ENCODE data around the gene FRMD1. TPM values are rescaled to one million over a fixed set of nuclear protein-coding genes. Genes with fewer than 3 reads are reported as not detected.
A peak's percentile ranks its signal among the peaks of the same experiment; 100 is the strongest.

Gene FRMD1
- total and polyA plus RNA-seq, 3 experiments from 2014 or later: not detected

GRCh38 chr6:168099201-168100010 is 20.4 kb upstream of the FRMD1 start:
- no peaks in the 10 kb centered on the region for H3K36me3 Mint-ChIP-seq
- Histone ChIP-seq H3K4me1 (ENCODE audit: insufficient read depth, low read length) (no peaks in the 10 kb centered on the region), H3K4me3 (ENCODE audit: low read length) (no peak overlapping the region), H3K27ac (ENCODE audit: low read depth, low read length) (no peak overlapping the region), H3K9me3 (ENCODE audit: low read length) (no peaks in the 10 kb centered on the region), H3K27me3 (ENCODE audit: insufficient read depth, low read length, poor library complexity, severe bottlenecking) (no peaks in the 10 kb centered on the region), H3K36me3 (ENCODE audit: insufficient read depth, low read length) (no peaks in the 10 kb centered on the region)
- H3K27ac Mint-ChIP-seq: no peak overlapping the region
- CTCF ChIA-PET: no interaction called here
- POLR2A ChIA-PET: no interaction called here
- H3K27me3 Mint-ChIP-seq: peaks cover 16 to 33% of the 10 kb centered on the region in 2 donors
- H3K9me3 Mint-ChIP-seq: peaks cover 0 to 2% (median 0%) of the 10 kb centered on the region in 5 donors
- peak in 1 of 5 donors; percentile 26 for DNase-seq
- H3K4me1 Mint-ChIP-seq: no peaks in the 10 kb centered on the region
- no peak overlapping the region for H3K4me3 Mint-ChIP-seq

GRCh38 chr6:168098431-168098861 is 19.4 kb upstream of the FRMD1 start:
- H3K4me3 ChIP-seq (ENCODE audit: low read length): no peak overlapping the region
- Mint-ChIP-seq H3K4me1 (no peaks in the 10 kb centered on the region), H3K4me3 (no peak overlapping the region), H3K27me3 (peaks cover 14 to 29% of the 10 kb centered on the region in 2 donors), H3K27ac (no peak overlapping the region), H3K9me3 (no peaks in the 10 kb centered on the region), H3K36me3 (no peaks in the 10 kb centered on the region)
- H3K9me3 ChIP-seq (ENCODE audit: low read length): no peaks in the 10 kb centered on the region
- no peaks in the 10 kb centered on the region for H3K27me3 ChIP-seq (ENCODE audit: insufficient read depth, low read length, poor library complexity, severe bottlenecking)
- peak in 1 of 5 donors; percentile 25 for DNase-seq
- ChIA-PET CTCF (no interaction called here), POLR2A (no interaction called here)
- no peaks in the 10 kb centered on the region for H3K4me1 ChIP-seq (ENCODE audit: insufficient read depth, low read length)
- H3K36me3 ChIP-seq (ENCODE audit: insufficient read depth, low read length): no peaks in the 10 kb centered on the region
- H3K27ac ChIP-seq (ENCODE audit: low read depth, low read length): no peak overlapping the region

DNA sequence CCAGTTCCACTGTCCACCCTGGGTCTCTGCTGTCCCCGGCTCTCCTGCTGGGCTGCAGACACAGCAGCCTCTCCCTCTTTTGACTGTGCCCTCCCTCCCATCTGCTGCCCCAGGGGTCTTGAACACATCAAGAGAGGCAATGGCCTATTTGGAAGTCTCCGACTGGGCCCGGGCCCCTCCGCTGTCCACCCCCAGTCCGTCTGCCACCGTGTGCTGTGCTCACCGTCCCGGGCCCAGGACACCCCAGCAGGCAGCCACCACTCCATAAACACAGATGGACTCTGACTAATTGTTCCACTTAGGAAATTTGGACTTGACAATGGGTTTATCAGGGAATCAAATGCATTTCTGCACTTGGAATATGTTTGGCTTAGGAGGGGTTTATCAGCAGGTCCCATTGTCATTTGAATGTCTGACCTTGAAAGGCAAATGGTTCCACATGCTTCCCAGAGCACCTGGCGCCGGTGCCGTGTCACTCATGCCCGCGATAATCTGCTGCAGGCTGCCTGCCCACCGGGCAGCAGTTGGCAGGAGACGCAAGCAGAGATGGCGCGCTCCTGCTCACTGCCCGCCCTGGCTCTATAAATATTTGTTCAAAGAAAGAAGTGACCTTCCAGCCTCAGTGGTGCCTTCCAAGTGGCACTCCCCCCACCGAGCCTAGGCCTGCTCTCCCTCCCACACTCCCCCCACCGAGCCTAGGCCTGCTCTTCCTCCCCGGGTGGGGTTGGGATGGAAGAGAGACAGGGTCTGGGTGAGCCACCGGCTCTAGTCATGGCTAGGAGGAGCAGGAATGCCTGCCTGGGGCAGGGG is 18.8 kb upstream of the FRMD1 start:
- no peaks in the 10 kb centered on the region for H3K36me3 ChIP-seq (ENCODE audit: insufficient read depth, low read length)
- DNase-seq: peak in 1 of 5 donors; percentile 43
- Mint-ChIP-seq H3K36me3 (no peaks in the 10 kb centered on the region), H3K4me3 (no peak overlapping the region), H3K9me3 (peaks cover 0 to 2% (median 0%) of the 10 kb centered on the region in 5 donors), H3K27ac (no peak overlapping the region), H3K27me3 (peaks cover 9 to 25% of the 10 kb centered on the region in 2 donors), H3K4me1 (no peaks in the 10 kb centered on the region)
- POLR2A ChIA-PET: no interaction called here
- no peaks in the 10 kb centered on the region for H3K27me3 ChIP-seq (ENCODE audit: insufficient read depth, low read length, poor library complexity, severe bottlenecking)
- H3K9me3 ChIP-seq (ENCODE audit: low read length): no peaks in the 10 kb centered on the region
- CTCF ChIA-PET: no interaction called here
- H3K4me1 ChIP-seq (ENCODE audit: insufficient read depth, low read length): no peaks in the 10 kb centered on the region
- no peak overlapping the region for H3K27ac ChIP-seq (ENCODE audit: low read depth, low read length)
- H3K4me3 ChIP-seq (ENCODE audit: low read length): no peak overlapping the region

DNA sequence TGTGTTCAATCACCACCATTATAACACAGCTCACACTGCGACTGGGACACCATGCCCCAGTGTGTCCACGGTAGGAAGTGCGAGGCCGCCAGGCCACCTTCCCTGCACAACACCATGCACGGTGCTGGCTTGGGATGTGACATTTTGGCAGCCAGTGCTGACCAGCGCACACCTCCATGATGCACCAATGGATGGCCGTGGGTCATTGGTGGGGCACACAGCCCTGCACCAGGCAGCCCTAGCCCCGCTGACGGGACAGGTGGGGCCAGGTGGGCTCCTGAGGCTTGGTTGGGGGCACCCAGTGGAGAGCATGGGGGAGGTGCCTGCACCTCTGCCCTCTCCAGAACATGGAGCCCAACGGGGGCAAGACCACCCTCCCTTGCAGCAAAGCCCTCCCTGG is 18.2 kb upstream of the FRMD1 start:
- DNase-seq: peak in 1 of 5 donors; percentile 44
- Mint-ChIP-seq H3K9me3 (peaks cover 0 to 4% (median 0%) of the 10 kb centered on the region in 5 donors), H3K27ac (no peak overlapping the region), H3K36me3 (no peaks in the 10 kb centered on the region), H3K4me3 (no peak overlapping the region), H3K27me3 (peaks cover 6 to 19% of the 10 kb centered on the region in 2 donors), H3K4me1 (no peaks in the 10 kb centered on the region)
- CTCF ChIA-PET: no interaction called here
- H3K27me3 ChIP-seq (ENCODE audit: insufficient read depth, low read length, poor library complexity, severe bottlenecking): no peaks in the 10 kb centered on the region
- H3K4me3 ChIP-seq (ENCODE audit: low read length): no peak overlapping the region
- no peaks in the 10 kb centered on the region for H3K9me3 ChIP-seq (ENCODE audit: low read length)
- no peak overlapping the region for H3K27ac ChIP-seq (ENCODE audit: low read depth, low read length)
- no peaks in the 10 kb centered on the region for H3K4me1 ChIP-seq (ENCODE audit: insufficient read depth, low read length)
- POLR2A ChIA-PET: no interaction called here
- no peaks in the 10 kb centered on the region for H3K36me3 ChIP-seq (ENCODE audit: insufficient read depth, low read length)

- no peak overlapping the region for H3K4me3 Mint-ChIP-seq
- H3K9me3 ChIP-seq (ENCODE audit: low read length): no peaks in the 10 kb centered on the region
- no peak overlapping the region for H3K4me3 ChIP-seq (ENCODE audit: low read length)
- H3K27me3 ChIP-seq (ENCODE audit: insufficient read depth, low read length, poor library complexity, severe bottlenecking): no peaks in the 10 kb centered on the region
- H3K9me3 Mint-ChIP-seq: peaks cover 0 to 6% (median 0%) of the 10 kb centered on the region in 5 donors
- H3K27me3 Mint-ChIP-seq: peaks cover 5 to 15% of the 10 kb centered on the region in 2 donors
- H3K4me1 ChIP-seq (ENCODE audit: insufficient read depth, low read length): no peaks in the 10 kb centered on the region
- no peak overlapping the region for H3K27ac Mint-ChIP-seq
- peak in 1 of 5 donors; percentile 41 for DNase-seq
- H3K36me3 ChIP-seq (ENCODE audit: insufficient read depth, low read length): no peaks in the 10 kb centered on the region
- POLR2A ChIA-PET: no interaction called here
- CTCF ChIA-PET: no interaction called here
- no peaks in the 10 kb centered on the region for H3K36me3 Mint-ChIP-seq
- H3K27ac ChIP-seq (ENCODE audit: low read depth, low read length): no peak overlapping the region
- no peaks in the 10 kb centered on the region for H3K4me1 Mint-ChIP-seq
These were observed 17.3 kb upstream of the FRMD1 start for GRCh38 chr6:168096271-168096764.

DNA sequence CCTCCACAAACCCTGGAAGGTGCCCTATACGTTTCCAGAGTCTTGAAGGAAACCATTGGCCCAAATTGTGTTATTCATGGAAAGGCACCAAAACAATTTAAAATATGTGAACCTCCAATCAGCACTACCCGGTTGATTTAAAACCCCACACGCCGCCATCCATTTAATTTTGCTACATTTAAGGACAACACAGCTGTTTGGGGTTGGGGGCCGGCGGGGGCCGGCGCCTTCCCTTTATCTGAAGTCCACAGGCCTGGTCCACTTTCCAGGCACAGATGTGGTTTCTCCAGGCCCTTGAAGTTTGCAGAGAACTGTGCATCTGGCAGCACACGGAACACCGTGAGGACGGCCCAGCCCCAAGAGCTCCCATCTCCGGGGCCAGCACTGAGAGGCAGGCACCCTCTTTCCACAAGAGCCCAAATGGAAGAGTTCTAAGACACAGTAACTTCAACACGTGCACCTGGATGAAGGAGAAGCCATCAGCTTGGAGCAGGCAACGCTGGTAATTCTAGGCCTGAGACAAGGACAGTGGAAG is 16.8 kb upstream of the FRMD1 start:
- Histone ChIP-seq H3K9me3 (ENCODE audit: low read length) (no peaks in the 10 kb centered on the region), H3K27me3 (ENCODE audit: insufficient read depth, low read length, poor library complexity, severe bottlenecking) (no peaks in the 10 kb centered on the region), H3K36me3 (ENCODE audit: insufficient read depth, low read length) (no peaks in the 10 kb centered on the region), H3K4me3 (ENCODE audit: low read length) (no peak overlapping the region), H3K27ac (ENCODE audit: low read depth, low read length) (no peak overlapping the region), H3K4me1 (ENCODE audit: insufficient read depth, low read length) (no peaks in the 10 kb centered on the region)
- ChIA-PET CTCF (no interaction called here), POLR2A (no interaction called here)
- Mint-ChIP-seq H3K27ac (no peak overlapping the region), H3K4me3 (no peak overlapping the region), H3K4me1 (no peaks in the 10 kb centered on the region), H3K36me3 (no peaks in the 10 kb centered on the region), H3K9me3 (peaks cover 0 to 6% (median 0%) of the 10 kb centered on the region in 5 donors), H3K27me3 (peaks cover 5 to 15% of the 10 kb centered on the region in 2 donors)
- peak in 1 of 5 donors; percentile 34 for DNase-seq

DNA sequence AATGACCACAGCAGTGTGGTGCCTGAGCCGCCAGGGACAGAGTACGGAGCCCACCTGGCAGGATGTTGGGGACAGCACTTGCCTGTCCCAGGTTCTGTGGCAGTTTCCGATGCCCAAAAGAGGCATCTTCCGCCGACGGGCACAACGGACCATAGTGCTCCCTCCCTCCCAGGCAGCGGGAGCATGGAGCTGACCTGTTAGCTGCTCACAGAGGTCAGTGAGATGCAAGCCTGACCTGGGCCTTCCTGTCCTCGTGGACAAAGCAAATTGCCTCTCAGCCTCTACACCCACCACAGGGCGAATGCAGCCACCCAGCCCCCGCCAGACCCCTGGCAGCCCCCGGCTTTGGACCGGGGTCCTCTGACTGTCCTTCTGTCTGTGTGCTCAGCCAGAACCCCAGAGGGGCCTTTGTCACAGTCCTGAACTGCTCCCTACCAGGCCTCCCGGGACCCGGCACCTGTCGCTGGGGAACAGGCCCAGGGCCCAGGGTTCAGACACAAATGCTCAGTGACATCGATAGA is 16.2 kb upstream of the FRMD1 start:
- Mint-ChIP-seq H3K4me3 (no peak overlapping the region), H3K27me3 (peaks cover 0 to 10% of the 10 kb centered on the region in 2 donors), H3K27ac (no peak overlapping the region), H3K36me3 (no peaks in the 10 kb centered on the region), H3K4me1 (no peaks in the 10 kb centered on the region), H3K9me3 (peaks cover 0 to 6% (median 0%) of the 10 kb centered on the region in 5 donors)
- ChIA-PET CTCF (no interaction called here), POLR2A (no interaction called here)
- no peaks in the 10 kb centered on the region for H3K36me3 ChIP-seq (ENCODE audit: insufficient read depth, low read length)
- no peak overlapping the region for H3K27ac ChIP-seq (ENCODE audit: low read depth, low read length)
- H3K9me3 ChIP-seq (ENCODE audit: low read length): no peaks in the 10 kb centered on the region
- H3K4me1 ChIP-seq (ENCODE audit: insufficient read depth, low read length): no peaks in the 10 kb centered on the region
- DNase-seq: peak in 1 of 5 donors; percentile 38
- H3K27me3 ChIP-seq (ENCODE audit: insufficient read depth, low read length, poor library complexity, severe bottlenecking): no peaks in the 10 kb centered on the region
- H3K4me3 ChIP-seq (ENCODE audit: low read length): no peak overlapping the region

DNA sequence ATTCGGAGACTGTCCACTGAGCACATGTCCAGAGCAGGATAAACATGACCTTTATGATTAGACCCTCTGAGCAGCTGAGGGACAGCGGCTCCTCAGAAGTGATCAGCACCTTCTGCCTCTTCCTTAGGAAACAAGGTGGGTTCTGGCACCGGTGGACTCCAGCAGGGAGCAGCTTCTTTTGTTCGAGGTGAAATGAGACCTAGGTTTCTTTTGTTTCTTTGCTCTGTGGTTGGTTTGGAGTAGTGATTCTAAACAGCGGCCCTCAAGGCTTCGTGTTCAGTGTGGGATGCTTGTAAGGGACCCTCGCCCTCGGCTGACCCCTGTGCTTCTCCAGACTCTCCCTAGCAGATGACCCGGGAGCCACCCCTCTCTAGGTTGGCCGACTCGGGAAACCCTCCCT is 14.6 kb upstream of the FRMD1 start:
- H3K4me1 ChIP-seq (ENCODE audit: insufficient read depth, low read length): no peaks in the 10 kb centered on the region
- no peak for DNase-seq
- ChIA-PET CTCF (no interaction called here), POLR2A (no interaction called here)
- H3K9me3 ChIP-seq (ENCODE audit: low read length): no peaks in the 10 kb centered on the region
- H3K36me3 ChIP-seq (ENCODE audit: insufficient read depth, low read length): no peaks in the 10 kb centered on the region
- no peak overlapping the region for H3K27ac ChIP-seq (ENCODE audit: low read depth, low read length)
- Mint-ChIP-seq H3K27ac (no peak overlapping the region), H3K4me1 (no peaks in the 10 kb centered on the region), H3K27me3 (peaks cover 0 to 2% of the 10 kb centered on the region in 2 donors), H3K4me3 (no peak overlapping the region), H3K9me3 (peaks cover 0 to 6% (median 0%) of the 10 kb centered on the region in 5 donors), H3K36me3 (no peaks in the 10 kb centered on the region)
- H3K27me3 ChIP-seq (ENCODE audit: insufficient read depth, low read length, poor library complexity, severe bottlenecking): no peaks in the 10 kb centered on the region
- H3K4me3 ChIP-seq (ENCODE audit: low read length): no peak overlapping the region

All from CD8-positive, alpha-beta memory T cell (primary cell).